EH (cell line): ENCODE data around the gene AMBN.

Experiments
- DNase-seq: peaks from one replicate; pipeline ENCODE4 v3.0.0-alpha.2; 2015; ENCODE audit warnings: low read depth

AMBN gene

GRCh38 chr4:70591955-70592582 lies at the start of gene AMBN:
AMBN (plus strand) TSS chr4:70592256; CDS start chr4:70592359, 103 bp downstream.
- DNase-seq, result no peak

- peak; percentile 7 for DNase-seq
These were observed 47.7 kb upstream of the AMBN start for GRCh38 chr4:70544279-70544868.

GRCh38 chr4:70556856-70557255 lies 35.2 kb upstream of the AMBN start:
- no peak for DNase-seq

- peak; percentile 49 for DNase-seq
These were observed 32.7 kb upstream of the AMBN start for GRCh38 chr4:70559211-70559830.

GRCh38 chr4:70559924-70560323 lies 32.1 kb upstream of the AMBN start:
- DNase-seq, result no peak

GRCh38 chr4:70564033-70564432 lies 28.0 kb upstream of the AMBN start:
- no peak for DNase-seq

GRCh38 chr4:70570796-70571195 lies 21.3 kb upstream of the AMBN start:
- DNase-seq, result no peak

- DNase-seq, result no peak
These were observed 20.3 kb upstream of the AMBN start for GRCh38 chr4:70571772-70572171.

GRCh38 chr4:70575964-70576363 lies 16.1 kb upstream of the AMBN start:
- DNase-seq, result no peak

GRCh38 chr4:70577220-70577927 lies 14.7 kb upstream of the AMBN start:
- no peak for DNase-seq

- no peak for DNase-seq
These were observed 10.1 kb upstream of the AMBN start for GRCh38 chr4:70581980-70582379.

- no peak for DNase-seq
These were observed 7.9 kb upstream of the AMBN start for GRCh38 chr4:70583952-70584834.

GRCh38 chr4:70586841-70587240 lies 5.2 kb upstream of the AMBN start:
- DNase-seq, result no peak

GRCh38 chr4:70589785-70590184 lies 2.3 kb upstream of the AMBN start:
- no peak for DNase-seq

- DNase-seq, result no peak
These were observed 2.1 kb downstream of the AMBN start for GRCh38 chr4:70594196-70594595.

GRCh38 chr4:70600305-70600704 lies 8.2 kb downstream of the AMBN start:
- no peak for DNase-seq

- no peak for DNase-seq
These were observed 8.9 kb downstream of the AMBN start for GRCh38 chr4:70600977-70601376.

GRCh38 chr4:70601422-70602039 lies 9.5 kb downstream of the AMBN start:
- DNase-seq, result peak; percentile 69

GRCh38 chr4:70603856-70604255 lies 11.8 kb downstream of the AMBN start:
- peak; percentile 12 for DNase-seq

GRCh38 chr4:70606459-70606858 lies 14.4 kb downstream of the AMBN start:
- DNase-seq, result no peak

GRCh38 chr4:70607334-70607853 lies 15.3 kb downstream of the AMBN start:
- DNase-seq, result no peak
